Activated T-cell treated with anti-CD3 and anti-CD28 coated beads for 1 hour (primary cell): ENCODE data around the gene ZSCAN16.

Experiments
- DNase-seq: peaks from one replicate; pipeline ENCODE4 v3.0.0-alpha.2; 2020; ENCODE audit warnings: low read depth

Gene ZSCAN16

GRCh38 chr6:28134015-28134414, 9.6 kb downstream of the ZSCAN16 start:
- no peak for DNase-seq

GRCh38 chr6:28134716-28135115, 10.3 kb downstream of the ZSCAN16 start:
- no peak for DNase-seq

GRCh38 chr6:28135393-28135792, 11.0 kb downstream of the ZSCAN16 start:
- no peak for DNase-seq

- peak; percentile 66 for DNase-seq
Measured at GRCh38 chr6:28136585-28137504, 12.4 kb downstream of the ZSCAN16 start.

GRCh38 chr6:28137505-28137981, 13.1 kb downstream of the ZSCAN16 start:
- no peak for DNase-seq

- DNase-seq, result no peak
Measured at GRCh38 chr6:28139860-28140543, 15.6 kb downstream of the ZSCAN16 start.

GRCh38 chr6:28140616-28141015, 16.2 kb downstream of the ZSCAN16 start:
- no peak for DNase-seq

- DNase-seq, result peak; percentile 58
Measured at GRCh38 chr6:28141500-28142329, 17.3 kb downstream of the ZSCAN16 start, which contains the start of gene ZKSCAN8. TSS of gene ZKSCAN8 (plus strand) at chr6:28141883. CDS start at chr6:28148408, 6,525 bp downstream.

- no peak for DNase-seq
Measured at GRCh38 chr6:28142446-28142845, 18.0 kb downstream of the ZSCAN16 start.

DNA sequence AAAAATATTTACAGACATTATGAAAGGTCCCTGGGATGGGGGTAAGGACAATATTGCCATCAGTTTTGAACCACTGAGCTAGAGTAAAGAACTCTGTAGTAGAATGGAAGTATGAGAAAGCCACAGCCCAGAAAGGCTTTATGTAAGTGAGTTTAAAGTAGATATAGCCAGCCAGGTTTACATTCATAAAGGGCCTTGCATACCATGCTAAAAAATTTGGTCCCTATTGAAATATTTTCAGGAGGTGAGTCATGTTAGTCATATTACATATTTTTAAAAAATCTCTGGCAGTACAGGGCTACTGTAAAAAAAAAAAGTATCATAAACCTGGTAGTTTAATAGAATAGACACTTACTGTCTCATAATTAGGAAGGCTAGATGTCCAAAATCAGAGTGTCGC, 20.8 kb downstream of the ZSCAN16 start:
- no peak for DNase-seq

DNA sequence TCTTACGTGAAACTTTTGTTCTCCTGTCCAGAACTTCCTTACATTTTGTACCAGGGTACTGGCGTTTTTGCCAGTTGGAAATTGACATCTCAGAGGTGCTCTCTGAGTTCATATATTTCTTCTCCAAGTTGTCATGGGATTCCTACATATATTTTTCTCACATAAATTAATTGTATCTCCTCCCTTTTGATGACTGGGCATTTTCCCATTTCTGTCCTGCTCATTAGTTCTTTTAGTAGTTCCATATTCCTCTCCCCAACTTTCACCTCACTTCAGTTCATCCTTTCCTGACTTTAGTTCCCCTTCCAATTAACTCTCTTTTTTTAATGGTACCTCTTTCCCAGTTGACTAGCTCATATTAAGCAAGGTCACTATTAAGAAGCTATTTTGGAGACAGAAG, 28.1 kb downstream of the ZSCAN16 start:
- no peak for DNase-seq

GRCh38 chr6:28153546-28153945, 29.1 kb downstream of the ZSCAN16 start:
- no peak for DNase-seq

GRCh38 chr6:28154357-28154756, 29.9 kb downstream of the ZSCAN16 start:
- DNase-seq, result no peak

DNA sequence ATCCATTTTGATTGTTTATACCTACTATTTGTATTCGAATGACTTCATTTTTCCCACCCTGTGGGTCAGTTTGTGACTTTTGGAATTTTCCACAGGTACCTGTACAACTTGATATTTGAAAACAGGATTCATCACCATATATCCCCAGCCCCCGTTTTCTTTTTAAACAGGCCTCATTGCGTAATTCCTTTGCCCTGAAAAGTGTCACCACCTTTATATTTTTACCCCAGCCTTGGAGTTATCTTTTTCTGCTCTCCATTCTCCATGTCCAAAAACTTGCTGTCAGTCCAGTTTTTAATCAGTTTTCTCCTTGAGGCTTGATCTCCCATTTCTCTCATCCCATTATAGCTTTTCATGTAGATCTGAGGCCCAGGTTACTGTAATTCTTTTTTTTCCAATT, 33.9 kb downstream of the ZSCAN16 start:
- no peak for DNase-seq

DNA sequence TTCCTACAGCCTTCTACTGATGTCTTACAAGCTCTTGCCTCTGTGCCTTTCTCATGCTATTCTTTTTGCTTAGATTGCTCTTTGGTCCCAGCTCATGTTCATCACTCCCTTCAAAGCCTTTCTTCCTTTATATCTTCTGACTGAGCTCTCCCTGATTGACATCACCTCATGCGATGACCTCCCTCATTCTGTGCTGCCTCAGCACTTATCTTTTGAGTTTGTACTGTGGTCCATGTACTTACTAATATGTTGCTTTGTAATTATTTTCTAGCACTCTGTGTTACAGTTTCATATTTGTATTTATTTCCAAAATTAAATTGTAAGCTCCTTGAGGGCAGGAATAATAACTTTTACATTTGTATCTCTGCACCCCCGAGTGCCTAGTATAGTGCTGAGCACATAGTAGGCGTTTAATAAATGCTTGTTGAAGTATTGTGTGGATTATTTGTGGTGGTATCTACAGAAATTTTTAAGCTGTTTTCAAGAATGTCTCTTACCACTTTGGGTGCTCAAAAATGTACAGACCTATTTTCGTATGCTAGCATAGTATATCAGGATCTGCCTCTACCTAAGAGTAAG, 34.7 kb downstream of the ZSCAN16 start:
- no peak for DNase-seq

DNA sequence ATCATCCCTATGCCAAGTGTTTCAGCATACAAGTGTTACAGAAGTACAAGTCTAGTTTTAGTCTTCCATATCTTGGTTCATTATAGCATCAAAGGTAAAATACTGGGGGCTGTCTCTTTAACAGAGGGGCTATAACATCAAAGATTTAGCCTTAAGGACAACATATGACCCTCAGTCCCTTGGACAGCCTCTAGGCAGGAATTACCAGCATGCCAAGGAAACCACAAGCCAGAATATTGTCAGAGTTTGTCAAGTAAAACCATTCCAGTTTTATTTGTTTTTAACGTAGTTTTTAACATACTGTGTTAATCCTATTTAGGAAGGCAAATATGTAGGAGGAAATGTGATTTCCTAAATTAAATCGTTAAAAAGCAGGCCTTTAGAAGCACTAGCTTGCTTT, 35.8 kb downstream of the ZSCAN16 start:
- DNase-seq, result no peak

DNA sequence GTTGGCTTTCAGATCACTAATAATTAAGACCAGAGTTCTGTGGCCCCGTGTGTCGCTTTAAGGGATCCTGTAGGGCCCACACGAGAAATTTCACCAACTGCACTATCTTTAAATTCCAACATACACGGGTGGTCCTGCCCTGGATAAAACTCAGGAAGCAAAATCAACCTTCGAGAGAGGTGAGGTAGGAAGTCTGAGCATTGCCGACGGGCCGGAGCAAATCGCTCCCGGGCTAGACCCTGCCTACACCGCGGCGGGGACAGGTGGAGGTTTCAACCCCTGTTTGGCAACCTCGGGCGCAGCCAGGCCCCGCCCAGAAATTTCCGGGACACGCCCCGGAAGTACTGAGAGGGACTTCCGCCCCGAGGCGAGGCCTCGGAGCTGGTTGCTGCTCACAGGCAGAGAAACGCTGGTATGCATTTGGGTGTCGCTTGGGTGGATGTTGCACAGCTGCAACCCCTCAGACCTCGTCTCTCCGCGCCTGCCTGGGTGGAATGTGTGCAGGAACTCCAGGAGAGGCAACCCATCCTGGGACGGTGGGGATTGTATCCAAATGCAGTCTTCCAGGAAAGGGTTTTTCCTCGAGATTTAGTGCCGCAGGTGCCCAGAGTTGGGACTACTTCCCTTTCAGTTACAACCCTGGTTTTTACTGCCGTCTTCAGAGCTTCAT, 37.1 kb downstream of the ZSCAN16 start:
- DNase-seq, result peak; percentile 73

DNA sequence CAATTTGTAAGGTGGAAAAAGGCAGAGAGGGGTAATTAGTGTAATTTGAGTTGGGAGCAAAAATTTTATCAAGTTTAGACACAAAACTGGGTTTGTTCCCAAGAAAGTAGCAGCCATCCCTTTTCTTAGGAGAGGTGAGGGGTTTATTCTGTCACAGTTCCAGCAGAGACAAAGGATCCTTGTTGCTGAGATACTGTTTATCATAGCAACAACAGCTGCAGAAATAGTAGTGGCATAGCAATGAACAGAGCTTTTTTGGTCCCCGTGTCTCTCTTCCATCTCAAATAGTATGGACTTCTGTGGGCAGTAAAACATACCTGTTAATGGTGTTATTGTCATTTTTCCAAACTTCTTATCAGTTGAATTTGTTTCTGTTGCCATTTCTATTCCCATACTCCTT, 41.2 kb downstream of the ZSCAN16 start:
- no peak for DNase-seq

- DNase-seq, result no peak
Measured at GRCh38 chr6:28167068-28167467, 42.7 kb downstream of the ZSCAN16 start.

GRCh38 chr6:28167926-28168325, 43.5 kb downstream of the ZSCAN16 start:
- DNase-seq, result no peak

DNA sequence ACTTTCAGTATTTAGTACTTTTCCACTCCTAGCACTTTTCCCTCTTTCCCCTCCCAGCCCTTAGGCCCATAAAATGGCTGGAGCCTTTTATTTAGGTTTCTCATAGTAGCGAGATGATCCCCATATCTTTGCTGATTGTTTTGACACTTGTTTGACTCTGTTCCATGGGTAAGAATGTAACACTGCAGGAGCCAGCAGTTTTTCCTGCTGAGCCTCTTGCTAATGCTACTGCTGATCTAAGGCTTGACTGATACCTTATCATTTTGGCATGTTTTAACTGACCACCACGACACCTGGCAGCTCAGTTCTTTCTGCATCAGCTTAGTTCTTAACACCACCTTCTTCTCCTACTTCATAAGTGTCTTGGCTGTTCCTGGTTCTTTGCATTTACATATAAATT, 46.9 kb downstream of the ZSCAN16 start:
- DNase-seq, result no peak
